ENCODE results near the gene P2RY6.

P2RY6 gene

DNA sequence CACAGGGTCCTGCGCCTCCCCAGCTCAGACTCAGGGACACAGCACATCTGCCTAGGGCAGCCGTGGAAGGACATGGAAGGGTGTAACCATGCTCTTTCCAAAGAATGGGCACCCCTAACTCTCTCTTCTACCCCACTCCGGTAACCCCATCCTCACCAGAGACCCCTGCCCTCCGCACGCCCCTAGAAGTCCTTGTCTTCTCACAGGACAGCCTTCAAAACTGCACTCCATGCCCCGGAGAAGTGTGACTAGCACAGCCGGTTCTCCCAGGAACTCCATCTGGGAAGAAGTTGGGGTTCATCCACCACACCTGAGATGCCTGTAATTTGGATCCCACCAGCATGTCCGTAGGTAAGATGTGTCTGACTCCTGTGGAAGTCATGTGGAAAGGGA is 29.0 kb upstream of the P2RY6 start:
- DNase-seq (ENCODE audit: low spot score): no peak
- TF ChIP-seq, protein P1, sequence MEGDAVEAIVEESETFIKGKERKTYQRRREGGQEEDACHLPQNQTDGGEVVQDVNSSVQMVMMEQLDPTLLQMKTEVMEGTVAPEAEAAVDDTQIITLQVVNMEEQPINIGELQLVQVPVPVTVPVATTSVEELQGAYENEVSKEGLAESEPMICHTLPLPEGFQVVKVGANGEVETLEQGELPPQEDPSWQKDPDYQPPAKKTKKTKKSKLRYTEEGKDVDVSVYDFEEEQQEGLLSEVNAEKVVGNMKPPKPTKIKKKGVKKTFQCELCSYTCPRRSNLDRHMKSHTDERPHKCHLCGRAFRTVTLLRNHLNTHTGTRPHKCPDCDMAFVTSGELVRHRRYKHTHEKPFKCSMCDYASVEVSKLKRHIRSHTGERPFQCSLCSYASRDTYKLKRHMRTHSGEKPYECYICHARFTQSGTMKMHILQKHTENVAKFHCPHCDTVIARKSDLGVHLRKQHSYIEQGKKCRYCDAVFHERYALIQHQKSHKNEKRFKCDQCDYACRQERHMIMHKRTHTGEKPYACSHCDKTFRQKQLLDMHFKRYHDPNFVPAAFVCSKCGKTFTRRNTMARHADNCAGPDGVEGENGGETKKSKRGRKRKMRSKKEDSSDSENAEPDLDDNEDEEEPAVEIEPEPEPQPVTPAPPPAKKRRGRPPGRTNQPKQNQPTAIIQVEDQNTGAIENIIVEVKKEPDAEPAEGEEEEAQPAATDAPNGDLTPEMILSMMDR (IDR thresholded peaks at IDR 0.05; ENCODE audit: borderline replicate concordance, control extremely low read depth, extremely low read depth, insufficient read depth, missing control alignments): no peak
- in situ Hi-C loops (cut with MboI; ENCODE audit: low sequenced_read_pairs, unreplicated experiment): no loop called here

DNA sequence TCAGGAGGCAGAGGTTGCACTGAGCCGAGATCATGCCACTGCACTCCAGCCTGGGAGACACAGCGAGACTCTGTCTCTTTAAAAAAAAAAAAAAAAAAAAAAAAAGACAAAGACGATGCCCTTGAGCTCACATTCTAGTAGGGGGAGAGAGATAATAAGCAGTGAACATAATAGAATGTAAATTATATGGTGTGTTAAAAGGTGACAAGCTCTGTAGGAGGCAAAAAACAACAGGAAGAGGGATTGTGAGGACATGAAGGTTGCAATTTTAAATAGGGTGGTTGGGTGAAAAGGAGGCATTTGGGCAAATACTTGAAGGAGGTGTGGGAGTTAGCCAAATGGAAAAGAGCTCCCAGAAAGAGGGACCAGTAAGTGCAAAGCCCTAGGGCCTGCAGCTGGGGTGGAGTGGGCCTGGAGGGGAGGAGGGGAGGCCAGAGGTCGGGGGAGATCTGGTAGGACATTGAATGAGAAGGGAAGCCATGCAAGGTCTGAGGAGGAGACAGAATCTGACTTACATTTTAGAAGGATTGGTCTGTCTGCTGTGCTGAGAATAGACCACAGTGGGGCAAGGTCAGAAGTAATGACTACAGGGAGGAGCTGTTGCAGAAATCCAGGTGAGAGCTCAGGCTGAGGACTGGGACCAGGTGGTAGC is 27.4 kb upstream of the P2RY6 start:
- in situ Hi-C loops (cut with MboI; ENCODE audit: low sequenced_read_pairs, unreplicated experiment): no loop called here
- no peak for DNase-seq (ENCODE audit: low spot score)
- TF ChIP-seq, protein P1 (IDR thresholded peaks at IDR 0.05; ENCODE audit: borderline replicate concordance, control extremely low read depth, extremely low read depth, insufficient read depth, missing control alignments): no peak

DNA sequence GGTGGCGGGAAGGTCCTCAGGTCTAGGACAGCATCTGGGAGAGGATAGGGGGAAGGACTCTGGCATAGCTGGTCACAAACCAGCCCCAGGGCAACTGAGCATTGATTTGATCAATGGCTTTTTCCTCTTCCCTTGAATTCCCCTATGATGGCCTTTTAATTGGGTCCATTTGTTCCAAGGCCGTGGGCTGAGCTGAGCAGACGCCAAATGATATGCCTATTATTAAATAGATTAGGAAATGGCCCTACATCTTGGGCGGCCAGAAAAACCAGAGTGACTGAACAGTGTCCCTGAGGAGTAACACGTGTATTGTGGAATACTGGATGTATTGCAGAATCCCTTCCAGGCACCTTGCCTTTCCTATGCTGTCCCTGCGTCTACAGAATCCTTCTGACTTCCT is 26.7 kb upstream of the P2RY6 start:
- TF ChIP-seq, protein P1 (IDR thresholded peaks at IDR 0.05; ENCODE audit: borderline replicate concordance, control extremely low read depth, extremely low read depth, insufficient read depth, missing control alignments): no peak
- DNase-seq (ENCODE audit: low spot score): no peak
- in situ Hi-C loops (cut with MboI; ENCODE audit: low sequenced_read_pairs, unreplicated experiment): no loop called here

DNA sequence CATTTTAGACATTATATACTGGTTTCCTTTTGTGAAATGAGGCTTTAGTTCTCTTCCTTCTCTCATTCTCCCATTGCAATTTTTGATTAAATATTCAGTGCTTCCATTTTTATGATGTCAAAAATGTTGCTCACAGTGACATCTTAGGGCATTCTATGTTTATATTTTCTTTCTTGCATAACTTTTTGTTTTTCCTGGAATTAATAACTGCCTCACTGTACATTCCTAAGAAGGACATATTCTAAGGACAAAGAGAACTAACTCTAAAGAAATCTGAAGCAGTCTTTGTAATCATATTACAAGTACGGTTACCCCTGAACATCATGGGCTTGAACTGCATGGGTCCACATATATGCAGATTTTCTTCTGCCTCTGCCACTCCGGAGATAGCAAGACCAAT is 25.8 kb upstream of the P2RY6 start:
- TF ChIP-seq, protein P1 (IDR thresholded peaks at IDR 0.05; ENCODE audit: borderline replicate concordance, control extremely low read depth, extremely low read depth, insufficient read depth, missing control alignments): no peak
- in situ Hi-C loops (cut with MboI; ENCODE audit: low sequenced_read_pairs, unreplicated experiment): no loop called here
- DNase-seq (ENCODE audit: low spot score): no peak

DNA sequence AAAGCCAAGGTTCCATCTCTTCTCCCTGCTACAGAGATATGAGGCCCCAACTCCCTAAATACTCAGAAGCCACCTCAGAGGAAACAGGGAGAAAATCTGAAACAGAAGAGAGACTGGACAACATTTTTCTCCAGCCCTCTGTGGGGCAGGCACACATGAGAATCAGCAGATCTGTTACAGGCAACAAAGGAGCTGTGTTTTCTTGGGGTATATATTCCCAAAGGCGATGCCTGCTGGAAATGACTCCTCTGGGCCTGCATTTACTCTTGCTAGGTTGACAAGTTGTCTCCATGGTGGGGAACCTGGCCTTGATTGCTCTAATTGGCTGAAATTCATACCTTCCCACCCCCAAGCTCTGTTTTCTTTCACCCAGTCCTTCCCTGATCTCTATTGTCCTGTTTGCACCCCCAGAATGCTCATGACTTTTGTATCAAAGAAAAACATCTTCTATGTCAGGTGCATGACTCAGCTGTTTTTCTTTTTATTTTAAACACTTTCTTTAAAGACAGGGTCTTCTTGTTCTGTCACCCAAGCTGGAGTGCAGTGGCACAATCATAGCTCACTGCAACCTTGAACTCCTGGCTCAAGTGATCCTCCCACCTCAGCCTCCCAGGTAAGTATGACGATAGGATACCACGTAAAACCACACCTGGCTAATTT is 23.5 kb upstream of the P2RY6 start:
- in situ Hi-C loops (cut with MboI; ENCODE audit: low sequenced_read_pairs, unreplicated experiment): no loop called here
- TF ChIP-seq, protein P1 (IDR thresholded peaks at IDR 0.05; ENCODE audit: borderline replicate concordance, control extremely low read depth, extremely low read depth, insufficient read depth, missing control alignments): no peak
- DNase-seq (ENCODE audit: low spot score): no peak

DNA sequence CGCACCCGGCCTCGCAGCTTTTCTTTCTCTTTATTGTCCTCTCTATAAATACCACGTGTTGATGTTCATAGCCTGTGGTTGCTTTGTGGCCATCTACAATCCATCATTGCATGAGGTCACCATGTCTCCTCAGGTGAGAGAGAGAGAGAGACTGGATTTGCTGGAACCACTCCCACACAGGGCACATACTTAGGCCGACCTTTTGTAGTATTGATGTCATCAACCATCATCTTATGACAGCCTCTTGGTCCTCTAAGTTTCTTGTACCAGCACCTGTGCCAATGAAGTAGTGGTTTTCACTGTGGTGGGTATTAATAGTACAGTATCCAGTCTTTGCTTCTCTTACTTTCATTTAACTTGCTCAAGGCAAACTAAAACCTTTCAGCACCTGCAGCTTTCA is 22.8 kb upstream of the P2RY6 start:
- TF ChIP-seq, protein P1 (IDR thresholded peaks at IDR 0.05; ENCODE audit: borderline replicate concordance, control extremely low read depth, extremely low read depth, insufficient read depth, missing control alignments): no peak
- DNase-seq (ENCODE audit: low spot score): no peak
- in situ Hi-C loops (cut with MboI; ENCODE audit: low sequenced_read_pairs, unreplicated experiment): no loop called here
